Lower leg skin (tissue), 3 donors: ENCODE measurements around the gene SGSH.

ENCODE experiments used
- POLR2A ChIP-seq, 2 donors: fragments of 450-650 bp; IDR thresholded peaks; one replicate each; pipeline ENCODE4 v1.6.1; 2016 to 2017; ENCODE audit warnings: antibody characterized with exemption in 2 of 2, mild to moderate bottlenecking in 1 of 2, moderate library complexity in 1 of 2
- TF ChIP-seq, protein P1 (sequence below), 3 donors: fragments of 450-650 bp; IDR thresholded peaks; one replicate each; pipeline ENCODE4 v1.5.1; 2016; ENCODE audit warnings: antibody characterized with exemption in 3 of 3, mild to moderate bottlenecking in 3 of 3, moderate library complexity in 2 of 3

DNA sequence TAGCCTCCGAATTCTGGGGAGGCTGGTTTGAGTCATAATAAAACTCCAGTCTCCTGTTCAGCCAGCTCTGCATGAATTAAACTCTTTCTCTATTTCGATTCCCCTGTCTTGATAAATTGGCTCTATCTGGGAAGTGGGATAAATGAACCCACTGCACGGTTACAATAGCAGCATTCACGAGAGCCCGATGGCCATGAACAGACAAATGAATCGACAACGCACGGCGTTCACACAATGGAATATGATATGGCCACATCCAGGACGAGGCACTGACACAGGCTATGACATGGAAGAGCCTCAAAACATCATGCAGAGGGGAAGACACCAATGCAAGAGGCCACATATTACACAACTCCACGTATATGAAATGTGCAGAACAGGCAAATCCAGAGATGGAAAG, 55.9 kb downstream of the SGSH start:
- TF ChIP-seq, protein P1, sequence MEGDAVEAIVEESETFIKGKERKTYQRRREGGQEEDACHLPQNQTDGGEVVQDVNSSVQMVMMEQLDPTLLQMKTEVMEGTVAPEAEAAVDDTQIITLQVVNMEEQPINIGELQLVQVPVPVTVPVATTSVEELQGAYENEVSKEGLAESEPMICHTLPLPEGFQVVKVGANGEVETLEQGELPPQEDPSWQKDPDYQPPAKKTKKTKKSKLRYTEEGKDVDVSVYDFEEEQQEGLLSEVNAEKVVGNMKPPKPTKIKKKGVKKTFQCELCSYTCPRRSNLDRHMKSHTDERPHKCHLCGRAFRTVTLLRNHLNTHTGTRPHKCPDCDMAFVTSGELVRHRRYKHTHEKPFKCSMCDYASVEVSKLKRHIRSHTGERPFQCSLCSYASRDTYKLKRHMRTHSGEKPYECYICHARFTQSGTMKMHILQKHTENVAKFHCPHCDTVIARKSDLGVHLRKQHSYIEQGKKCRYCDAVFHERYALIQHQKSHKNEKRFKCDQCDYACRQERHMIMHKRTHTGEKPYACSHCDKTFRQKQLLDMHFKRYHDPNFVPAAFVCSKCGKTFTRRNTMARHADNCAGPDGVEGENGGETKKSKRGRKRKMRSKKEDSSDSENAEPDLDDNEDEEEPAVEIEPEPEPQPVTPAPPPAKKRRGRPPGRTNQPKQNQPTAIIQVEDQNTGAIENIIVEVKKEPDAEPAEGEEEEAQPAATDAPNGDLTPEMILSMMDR (IDR thresholded peaks at IDR 0.05): no peak
- no peak for TF ChIP-seq POLR2A (IDR thresholded peaks at IDR 0.05)
